Kidney tubule cell (primary cell): ENCODE data around the gene LIN9.

Experiments
- DNase-seq: peaks from one replicate; pipeline ENCODE4 v3.0.0-alpha.2; 2018; ENCODE audit warnings: low spot score

The LIN9 gene

DNA sequence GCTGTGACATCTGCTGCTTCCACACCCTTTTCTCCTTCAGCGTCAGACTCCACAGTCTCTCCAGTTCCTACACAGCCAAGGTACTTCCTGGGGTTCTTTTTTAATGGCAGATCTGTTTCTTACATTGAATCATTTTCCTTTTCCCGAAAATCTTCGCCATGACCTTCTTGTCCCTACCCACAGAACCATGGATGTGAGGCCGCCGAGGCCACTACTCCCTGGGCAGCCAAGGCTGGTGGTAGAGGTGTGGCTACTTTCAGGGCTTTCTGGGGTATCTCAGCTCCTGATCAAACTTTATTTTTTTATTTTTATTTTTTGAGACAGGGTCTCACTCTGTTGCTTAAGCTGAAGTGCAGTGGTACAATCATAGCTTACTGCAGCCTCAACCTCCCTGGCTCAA, 9.5 kb upstream of the LIN9 start:
- no peak for DNase-seq

DNA sequence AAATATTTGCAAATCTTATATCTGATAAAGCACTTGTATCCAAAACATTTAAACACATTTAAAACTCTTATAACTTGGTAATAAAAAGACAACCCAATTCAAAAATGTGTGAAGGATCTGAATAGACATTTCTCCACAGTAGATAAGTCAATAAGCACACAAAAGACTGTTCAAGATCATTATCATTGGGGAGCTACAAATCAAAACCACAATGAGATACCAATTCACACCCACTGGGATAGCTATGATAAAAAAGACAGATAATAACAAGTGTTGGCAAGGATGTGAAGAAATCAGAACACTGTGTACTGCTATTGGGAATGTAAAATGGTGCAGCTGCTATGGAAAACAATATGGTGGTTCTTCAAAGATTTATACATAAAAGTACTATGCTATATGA, 5.1 kb upstream of the LIN9 start:
- no peak for DNase-seq

DNA sequence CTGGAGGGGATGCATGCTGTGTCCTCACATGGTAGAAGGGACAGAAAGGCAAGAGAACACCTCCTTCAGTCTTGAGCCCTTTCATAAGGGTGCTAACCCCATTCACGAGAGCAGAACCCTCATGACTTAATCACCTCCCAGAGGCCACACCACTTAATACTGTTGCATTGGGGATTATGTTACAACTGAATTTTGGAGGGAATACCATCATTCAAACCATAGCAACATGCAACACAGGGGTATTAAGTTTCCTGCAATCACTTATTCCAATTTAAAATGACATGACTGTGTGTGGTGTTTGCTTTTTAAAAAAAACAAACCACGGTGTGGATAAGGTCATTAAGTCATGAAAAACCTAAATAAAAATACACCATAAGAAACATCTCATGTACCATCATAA, 3.1 kb upstream of the LIN9 start:
- DNase-seq: no peak

DNA sequence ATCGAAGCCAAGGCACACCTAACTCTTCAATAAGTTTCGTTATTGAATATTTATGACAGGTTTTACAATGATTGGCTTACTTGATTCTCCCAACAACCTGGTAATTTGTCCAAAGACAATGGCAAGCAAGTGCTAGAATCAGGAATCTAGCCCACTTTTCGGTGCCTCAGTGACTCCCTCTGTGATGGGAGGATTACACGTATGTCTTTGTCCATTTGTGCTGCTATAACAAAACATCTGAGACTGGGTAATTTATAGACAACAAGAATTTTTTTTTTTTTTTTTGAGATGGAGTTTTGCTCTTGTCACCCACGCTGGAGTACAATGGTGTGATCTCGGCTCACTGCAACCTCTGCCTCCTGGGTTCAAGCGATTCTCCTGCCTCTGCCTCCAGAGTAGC, 2.4 kb upstream of the LIN9 start:
- no peak for DNase-seq

DNA sequence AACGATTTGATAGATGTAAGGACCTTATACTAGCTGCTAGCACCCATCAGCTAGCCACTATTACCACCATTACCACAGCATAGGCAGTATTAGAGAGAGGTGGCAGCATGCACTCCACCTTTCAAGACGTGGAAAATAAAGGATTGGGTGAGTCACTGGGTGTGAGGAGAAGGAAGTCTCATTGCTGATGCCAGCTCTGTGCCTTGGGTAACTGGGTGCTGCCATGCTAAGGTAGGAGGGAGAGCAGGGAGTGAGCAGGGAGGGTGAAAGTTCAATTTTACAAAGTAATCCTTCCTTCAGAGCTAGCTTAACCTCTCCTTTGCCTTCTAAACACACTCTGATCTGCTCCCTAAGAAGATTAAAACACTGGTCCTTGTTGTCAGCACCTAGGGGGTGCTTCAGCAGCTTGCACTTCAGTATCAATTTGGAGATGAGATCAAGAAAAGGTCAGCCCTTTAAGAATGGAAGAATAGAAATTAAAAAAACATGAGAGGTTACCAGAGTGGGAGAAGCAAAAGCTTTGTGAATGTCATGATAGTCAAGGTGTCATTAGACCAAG, 1.8 kb upstream of the LIN9 start:
- DNase-seq: peak; percentile 38

DNA sequence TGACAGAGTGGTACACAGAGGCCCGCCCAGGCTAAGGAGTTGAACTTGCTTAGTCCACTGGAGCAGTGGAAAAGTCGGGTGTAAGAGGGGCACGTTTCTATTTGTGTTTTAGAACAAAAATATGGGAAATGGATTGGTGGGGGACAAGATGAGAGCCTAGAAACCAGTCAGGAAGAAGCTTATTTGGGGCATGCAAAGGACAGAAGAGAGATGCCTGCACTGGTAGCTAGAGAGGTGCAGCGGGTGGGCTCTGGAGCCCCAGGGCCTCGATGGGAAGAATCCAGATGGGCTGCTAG, 1.2 kb upstream of the LIN9 start:
- no peak for DNase-seq

DNA sequence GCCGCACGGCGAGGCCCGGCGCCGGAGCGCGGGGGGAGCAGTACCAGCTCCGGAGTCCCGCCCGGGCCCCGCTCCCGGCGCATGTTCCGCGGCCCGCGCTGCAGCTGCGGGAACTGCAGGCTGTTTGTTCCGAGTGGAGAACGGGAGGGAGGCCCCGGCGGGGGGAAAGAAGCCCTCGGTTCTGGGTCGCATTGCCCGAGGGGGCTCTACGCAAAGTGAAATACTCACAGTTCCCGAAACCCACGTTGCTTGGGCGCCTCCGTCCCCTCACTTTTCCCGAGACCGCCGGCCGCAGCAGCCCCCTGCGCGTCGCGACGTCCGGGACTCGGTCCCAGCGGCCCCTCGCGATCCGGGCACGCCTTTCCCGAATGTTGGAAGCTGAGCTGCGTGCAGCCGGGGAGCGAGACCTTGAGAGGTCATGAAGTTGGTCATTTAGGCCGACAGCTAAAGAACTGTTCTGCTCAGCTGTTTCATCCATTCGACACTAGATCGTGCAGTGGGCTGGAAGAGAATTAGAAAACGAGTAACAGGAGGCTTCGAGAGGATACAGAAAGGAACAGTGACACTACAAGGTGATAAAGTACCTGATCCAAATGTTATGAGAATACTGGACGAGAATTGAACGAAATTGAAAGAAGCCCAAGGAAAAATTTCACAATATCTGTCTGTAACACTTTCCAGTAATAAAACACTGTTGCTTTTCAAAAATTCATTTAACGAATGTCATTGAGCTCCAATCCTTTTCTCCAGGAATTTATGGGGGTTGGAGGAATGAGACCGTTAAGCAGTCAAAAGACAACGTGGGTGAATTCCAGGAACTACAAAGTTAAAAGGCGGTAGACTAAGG, 657 bp upstream of the LIN9 start:
- peak; percentile 16 for DNase-seq

DNA sequence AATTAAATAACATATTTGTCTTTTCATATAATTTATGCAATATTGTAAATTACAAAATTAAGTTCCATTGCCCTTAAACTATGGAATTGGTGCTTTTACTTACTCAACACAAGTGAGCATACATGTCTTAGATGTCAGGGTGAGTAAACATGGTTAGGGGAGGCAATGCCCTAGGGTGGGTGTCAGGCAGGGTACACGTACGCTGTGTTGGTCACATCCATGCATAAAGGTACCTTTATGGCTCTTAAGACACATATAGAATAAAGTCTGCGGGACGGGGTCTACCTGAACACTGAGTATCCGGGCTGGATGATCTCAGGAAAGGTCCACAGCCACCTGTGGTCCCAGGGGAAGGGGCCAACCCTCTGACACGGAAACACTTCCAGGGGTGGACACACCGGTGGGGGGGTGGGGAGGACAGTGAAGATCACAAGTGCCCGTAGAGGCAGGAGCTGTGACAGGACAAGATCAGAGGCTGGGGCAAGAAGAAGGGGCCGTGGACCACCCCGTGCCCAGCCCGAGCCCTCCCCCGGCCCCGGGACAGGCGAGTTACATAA, 720 bp downstream of the LIN9 start:
- DNase-seq: no peak

DNA sequence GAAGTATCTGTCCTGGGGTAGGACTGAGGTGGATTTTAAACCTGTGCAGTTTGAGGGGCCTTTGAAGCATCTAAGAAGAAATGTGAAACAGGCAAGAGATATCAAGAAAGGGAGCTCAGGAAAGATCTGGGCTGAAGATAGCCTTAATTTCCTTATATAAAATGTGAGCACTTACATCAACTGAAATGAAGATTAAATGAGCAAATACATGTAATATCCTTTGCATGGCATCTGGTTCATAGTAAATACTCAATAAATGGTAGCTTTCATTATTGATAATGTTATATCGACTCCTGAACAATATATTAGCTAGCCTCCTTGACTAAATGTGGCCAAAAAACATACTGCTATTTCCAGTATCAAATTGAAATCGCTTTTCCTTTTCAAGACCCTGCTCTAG, 2.5 kb downstream of the LIN9 start:
- DNase-seq: no peak

DNA sequence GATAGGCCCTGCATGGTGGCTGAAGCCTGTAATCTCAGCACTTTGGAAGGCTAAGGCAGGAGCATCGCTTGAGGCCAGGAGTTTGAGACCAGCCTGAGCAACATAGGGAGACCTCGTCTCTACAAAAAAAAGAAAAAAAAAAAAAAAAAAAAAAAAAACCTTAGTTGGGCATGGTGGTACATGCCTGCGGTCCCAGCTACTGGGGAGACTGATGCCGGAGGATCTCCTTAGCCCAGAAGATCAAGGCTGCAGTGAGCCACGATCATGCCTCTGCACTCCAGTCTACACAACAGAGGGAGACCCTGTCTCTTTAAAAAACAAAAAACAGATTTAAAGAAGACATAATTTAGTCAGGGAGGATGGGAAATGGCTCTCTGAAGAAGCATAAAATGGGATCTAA, 3.8 kb downstream of the LIN9 start:
- no peak for DNase-seq

DNA sequence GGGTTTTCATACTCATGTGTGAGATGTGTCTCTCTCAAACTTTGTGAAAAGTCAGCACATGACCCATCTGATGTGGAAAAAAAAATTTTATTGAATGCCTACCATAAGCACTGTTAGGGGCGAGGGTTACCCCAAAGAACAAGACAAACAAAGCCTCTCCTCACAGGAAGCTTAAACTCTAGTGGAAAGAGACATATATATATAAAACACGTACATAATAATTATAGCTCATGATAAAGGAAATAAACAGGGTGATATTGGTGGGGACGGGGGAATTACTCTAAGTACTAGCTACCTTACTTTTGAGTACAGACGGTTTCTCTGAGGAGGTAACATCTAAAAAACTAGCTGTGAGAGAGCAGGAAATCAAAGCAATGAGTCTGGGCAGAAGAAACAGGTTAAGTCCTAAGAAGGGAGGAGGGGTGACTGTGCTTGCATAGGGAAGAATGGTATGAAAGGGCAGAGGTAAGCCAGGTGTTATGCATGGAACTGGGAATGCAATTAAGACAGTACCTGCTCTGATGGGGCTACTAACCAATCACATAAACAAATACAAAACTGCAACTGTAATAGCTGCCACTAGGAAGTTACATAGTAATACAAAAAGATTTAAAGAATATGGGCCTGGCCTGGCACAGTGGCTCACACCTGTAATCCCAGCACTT, 4.5 kb downstream of the LIN9 start:
- no peak for DNase-seq

DNA sequence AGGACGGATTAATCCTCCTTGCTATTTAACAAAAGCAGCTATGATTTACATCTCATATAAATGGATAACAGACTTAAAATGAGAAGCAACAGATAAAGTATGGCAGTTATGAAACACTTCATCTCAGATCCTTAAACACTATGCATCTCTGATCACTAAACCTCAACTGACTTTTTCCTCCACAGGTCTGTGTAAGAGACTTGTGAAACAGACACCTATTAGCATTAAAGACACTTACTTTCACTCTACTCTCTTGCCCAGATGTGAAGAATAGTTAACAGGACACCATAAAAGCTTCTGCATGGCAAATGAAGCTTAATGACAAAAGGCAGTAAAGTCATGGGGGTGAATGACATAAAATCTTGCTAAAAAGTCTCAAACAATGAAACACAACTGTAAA, 6.2 kb downstream of the LIN9 start:
- no peak for DNase-seq

DNA sequence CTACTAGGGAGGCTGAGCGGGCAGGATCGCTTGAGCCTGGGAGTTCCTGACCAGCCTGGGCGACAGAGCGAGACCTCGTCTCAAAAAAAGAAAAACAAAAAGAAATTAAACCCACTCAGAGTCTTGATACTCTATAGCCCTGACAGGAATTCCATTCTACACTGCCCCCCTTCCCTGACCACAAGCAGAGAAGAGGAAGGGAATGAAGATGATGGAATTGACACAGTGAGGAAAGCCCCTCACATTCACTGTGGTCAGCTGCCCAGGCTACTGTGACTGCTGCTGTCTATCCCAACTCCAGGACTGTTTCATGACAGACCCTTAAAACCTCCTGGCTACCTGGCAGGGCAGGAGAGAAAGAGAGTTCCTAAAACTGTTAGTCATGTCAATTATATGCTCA, 12.1 kb downstream of the LIN9 start:
- DNase-seq: peak; percentile 64

DNA sequence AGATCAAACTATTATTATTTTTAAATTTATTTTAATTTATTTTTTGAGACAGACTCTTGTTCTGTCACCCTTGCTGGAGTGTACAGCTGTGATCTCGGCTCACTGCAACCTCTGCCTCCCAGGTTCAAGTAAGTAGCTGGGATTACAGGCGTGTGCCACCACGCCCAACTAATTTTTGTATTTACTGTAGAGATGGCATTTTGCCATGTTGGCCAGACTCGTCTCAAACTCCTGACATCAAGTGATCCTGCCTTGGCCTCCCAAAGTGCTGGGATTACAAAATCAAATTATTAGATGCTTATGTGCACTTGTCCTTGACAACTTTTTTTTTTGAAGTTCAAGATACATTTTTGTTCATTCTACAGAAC, 15.4 kb downstream of the LIN9 start:
- DNase-seq: no peak

DNA sequence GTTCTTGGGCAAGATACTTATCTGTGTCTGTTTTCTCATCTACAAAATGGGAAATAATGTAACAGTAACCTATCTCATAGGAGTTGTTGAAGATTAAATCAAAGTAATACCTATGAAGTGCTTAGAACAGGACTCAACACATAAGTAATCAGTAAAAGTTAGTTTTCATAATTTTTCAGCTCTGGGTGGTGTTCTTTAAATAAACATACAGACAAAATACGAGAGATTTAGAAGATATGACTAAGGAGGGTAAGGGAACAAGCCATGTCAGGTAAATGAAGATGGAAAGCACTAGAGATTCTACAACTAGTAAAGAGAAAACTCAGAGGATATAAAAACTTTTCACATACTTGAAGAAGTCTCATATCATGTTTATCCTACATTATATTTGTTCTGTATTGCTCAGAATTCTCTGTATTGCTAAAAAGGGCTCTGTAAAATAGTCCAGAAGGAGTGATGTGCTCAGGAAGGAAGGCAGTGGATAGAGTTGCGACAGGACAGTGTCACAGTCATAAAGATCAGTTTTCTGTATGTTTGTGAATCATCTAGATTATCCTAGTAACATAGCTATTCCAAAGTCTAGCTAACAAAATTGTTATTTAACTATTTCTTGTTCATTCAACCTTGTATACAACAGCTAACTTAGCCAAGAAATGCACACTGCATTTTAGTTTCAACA, 16.0 kb downstream of the LIN9 start:
- DNase-seq: no peak

DNA sequence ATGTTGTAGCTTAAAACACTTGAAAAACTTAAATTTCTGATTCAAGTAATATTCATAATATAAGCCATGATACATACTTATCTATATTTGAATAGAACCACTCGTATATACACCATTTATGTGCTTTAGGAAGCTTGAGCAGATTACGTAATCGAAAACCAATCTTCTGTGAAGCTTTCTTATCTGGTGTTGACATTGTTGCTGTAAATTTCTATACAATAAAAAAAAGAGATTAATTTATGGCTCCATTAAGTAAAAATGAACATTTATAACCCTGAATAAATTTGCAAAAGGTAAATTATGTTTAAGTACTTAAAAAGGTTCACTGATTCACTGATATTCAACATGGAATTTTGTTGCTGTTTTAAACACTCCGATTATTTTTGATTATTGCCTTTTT, 21.4 kb downstream of the LIN9 start:
- DNase-seq: no peak

DNA sequence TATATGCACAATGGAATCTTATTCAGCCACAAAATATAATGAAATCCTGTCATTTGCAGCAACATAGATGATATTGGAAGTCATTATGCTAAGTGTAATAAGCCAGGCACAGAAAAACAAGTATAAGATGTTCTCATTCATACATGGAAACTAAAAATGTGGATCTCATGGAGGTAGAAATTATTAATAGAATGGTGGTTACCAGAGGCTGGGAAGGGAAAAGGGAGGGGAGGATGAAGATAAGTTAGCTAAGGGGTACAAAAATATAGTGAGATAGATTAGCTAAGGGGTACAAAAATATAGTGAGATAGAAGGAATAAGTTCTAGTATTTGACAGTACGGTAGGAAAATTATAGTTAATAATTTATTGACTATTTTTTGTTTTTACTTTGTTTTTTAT, 27.9 kb downstream of the LIN9 start:
- no peak for DNase-seq

DNA sequence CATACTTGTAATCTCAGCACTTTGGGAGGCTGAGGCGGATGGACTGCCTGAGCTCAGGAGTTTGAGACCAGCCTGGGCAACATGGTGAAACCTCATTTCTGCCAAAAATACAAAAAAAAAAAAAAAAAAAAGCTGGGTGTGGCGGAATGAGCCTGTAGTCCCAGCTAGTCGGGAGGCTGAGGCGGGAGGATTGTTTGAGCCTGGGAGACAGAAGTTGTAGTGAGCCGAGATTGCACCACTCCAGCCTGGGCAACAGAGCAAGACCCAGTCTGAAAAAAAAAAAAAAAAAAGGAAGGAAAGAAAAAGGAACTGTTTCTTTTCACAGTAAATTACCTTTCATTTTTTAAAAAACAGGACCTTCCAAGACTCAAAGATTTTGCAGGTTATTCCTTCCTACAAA, 29.5 kb downstream of the LIN9 start:
- no peak for DNase-seq

DNA sequence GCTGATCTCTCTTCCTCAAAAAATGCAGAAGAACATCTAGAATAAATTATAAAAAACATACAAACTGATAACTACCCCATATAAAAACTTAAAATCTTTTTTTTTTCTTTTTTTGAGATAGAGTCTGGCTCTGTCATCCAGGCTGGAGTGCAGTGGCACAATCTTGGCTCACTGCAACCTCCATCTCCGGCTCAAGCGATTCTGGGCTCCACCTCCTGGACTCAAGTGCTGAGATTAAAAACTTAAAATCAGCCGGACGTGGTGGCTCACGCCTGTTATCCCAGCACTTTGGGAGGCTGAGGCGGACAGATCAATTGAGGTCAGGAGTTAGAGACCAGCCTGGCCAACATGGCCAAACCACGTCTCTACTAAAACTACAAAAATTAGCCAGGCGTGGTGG, 31.1 kb downstream of the LIN9 start:
- no peak for DNase-seq

DNA sequence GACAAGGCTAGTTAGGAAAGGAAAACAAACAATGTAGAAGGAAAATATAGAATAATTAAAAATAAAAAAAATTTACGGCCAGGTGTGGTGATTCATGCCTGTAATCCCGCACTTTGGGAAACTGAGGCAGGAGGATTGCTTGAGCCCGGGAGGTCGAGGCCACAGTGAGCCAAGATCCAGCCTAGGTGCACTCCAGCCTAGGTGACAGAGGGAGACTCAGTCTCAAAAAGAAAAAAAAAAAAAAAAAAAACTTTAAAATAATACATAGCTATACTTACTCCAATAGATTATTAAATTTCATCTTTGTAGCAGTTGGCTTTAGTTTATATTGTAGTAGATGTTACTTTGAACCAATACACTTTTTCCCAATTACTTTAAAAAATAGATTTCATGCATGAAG, 32.0 kb downstream of the LIN9 start:
- DNase-seq: no peak

DNA sequence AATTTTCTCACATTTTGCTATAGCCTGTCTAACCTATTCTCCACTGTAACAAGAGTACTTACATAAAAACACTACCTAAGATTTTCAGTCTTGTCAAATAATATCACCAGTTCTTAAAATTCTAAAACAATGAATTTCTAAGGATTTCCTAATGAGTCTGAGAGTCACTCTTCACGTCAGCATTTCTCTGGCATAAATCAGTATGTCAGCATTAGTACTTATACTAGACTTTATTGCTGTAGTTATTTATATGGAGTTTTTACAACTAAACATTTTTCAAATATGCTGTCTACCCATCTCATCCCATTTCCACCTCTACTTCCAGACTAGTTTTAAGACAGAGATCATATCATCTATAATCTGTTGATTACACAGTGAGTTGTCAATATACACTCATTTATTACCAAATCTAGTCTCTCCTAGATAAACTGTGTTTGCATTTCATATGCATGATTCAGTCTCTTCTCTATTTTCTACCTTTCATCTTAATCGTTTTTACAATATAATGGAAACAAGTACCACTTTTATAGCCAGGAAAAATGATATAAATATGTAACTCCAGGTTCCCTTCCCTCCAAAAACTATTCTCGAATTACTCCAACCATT, 32.8 kb downstream of the LIN9 start:
- no peak for DNase-seq

DNA sequence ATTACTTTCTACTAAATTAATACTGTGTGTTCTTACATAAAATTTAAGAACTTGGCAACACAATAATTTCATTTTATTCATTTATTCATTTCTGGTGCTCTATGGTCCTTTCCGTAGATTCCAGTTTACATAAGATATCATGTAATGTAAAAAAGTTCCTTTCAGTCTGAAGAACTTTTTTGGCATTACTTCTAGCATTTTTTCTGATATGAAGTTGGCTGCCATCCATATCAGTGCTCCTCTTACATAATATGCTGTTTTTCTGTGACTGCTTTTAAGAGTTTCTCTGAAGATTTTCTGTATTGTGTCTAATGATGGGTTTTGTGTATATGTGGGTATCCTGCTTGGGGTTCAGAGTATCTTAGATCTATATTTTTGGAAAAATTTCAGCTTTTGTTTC, 34.8 kb downstream of the LIN9 start:
- DNase-seq: no peak
